SU-DHL-6 (cell line): ENCODE measurements around the gene TPM4.

Source experiments
- H2AFZ ChIP-seq: fragments of 200-600 bp; sonication (generic); 2 replicates; pipeline ENCODE4 v1.6.1; 2014; ENCODE audit warnings: low read depth, mild to moderate bottlenecking, moderate library complexity, mixed read lengths, antibody characterized with exemption, low read length; ENCODE audit not compliant: severe bottlenecking
- H3F3A ChIP-seq: fragments of 200-600 bp; shearing (Covaris generic); 2 replicates; pipeline ENCODE4 v1.6.0; 2016; ENCODE audit warnings: antibody characterized with exemption, mild to moderate bottlenecking; ENCODE audit not compliant: insufficient read depth
- H3K27ac ChIP-seq: fragments of 200-600 bp; sonication (generic); 2 replicates; pipeline ENCODE4 v1.5.1; 2016; ENCODE audit warnings: low read depth, mild to moderate bottlenecking, low read length, moderate library complexity, mixed read lengths
- H3K27me3 ChIP-seq: fragments of 200-600 bp; sonication (generic), shearing (Covaris generic); 2 replicates; pipeline ENCODE4 v1.6.0; 2014; ENCODE audit warnings: mild to moderate bottlenecking, low read length
- H3K36me3 ChIP-seq: fragments of 200-600 bp; sonication (generic); 2 replicates; pipeline ENCODE4 v1.6.1; 2014; ENCODE audit warnings: mild to moderate bottlenecking, low read length, mixed read lengths
- H3K4me2 ChIP-seq: fragments of 300-600, 200-600 bp; shearing (Covaris generic), sonication (generic); 2 replicates; pipeline ENCODE4 v1.6.0; 2014; ENCODE audit warnings: low read length, low read depth, mild to moderate bottlenecking; ENCODE audit not compliant: poor library complexity, severe bottlenecking
- H3K4me3 ChIP-seq: fragments of 200-600 bp; sonication (generic); 2 replicates; pipeline ENCODE4 v1.5.1; 2014; ENCODE audit warnings: antibody characterized with exemption, low read length, mild to moderate bottlenecking, mixed read lengths; ENCODE audit not compliant: insufficient read depth, poor library complexity, severe bottlenecking
- H3K79me2 ChIP-seq: fragments of 200-600 bp; sonication (generic); 2 replicates; pipeline ENCODE4 v1.6.1; 2014; ENCODE audit warnings: mild to moderate bottlenecking, low read length, moderate library complexity; ENCODE audit not compliant: insufficient read depth
- H3K9ac ChIP-seq: fragments of 200-600 bp; sonication (generic); 2 replicates; pipeline ENCODE4 v1.7.0; 2014; ENCODE audit warnings: mild to moderate bottlenecking, low read length
- H3K9me2 ChIP-seq: fragments of 200-600 bp; sonication (generic); replicated peaks from 2 replicates; pipeline ENCODE4 v1.6.1; 2014; ENCODE audit warnings: low read length; ENCODE audit not compliant: insufficient read depth
- H3K9me3 ChIP-seq: fragments of 200-600 bp; sonication (generic); 2 replicates; pipeline ENCODE4 v1.6.1; 2014; ENCODE audit warnings: low read length, mixed read lengths; ENCODE audit not compliant: insufficient read depth
- H4K20me1 ChIP-seq: fragments of 200-600 bp; sonication (generic); 2 replicates; pipeline ENCODE4 v1.6.1; 2014; ENCODE audit warnings: low read depth, mild to moderate bottlenecking, antibody characterized with exemption, low read length, moderate library complexity, mixed read lengths
- CTCF ChIP-seq: fragments of 200-600 bp; sonication (generic); IDR thresholded peaks from one replicate; pipeline ENCODE4 v1.5.1; 2017; ENCODE audit warnings: antibody characterized with exemption, mild to moderate bottlenecking, low read length, moderate library complexity; ENCODE audit not compliant: insufficient read depth, poor library complexity, severe bottlenecking
- EZH2phosphoT487 ChIP-seq: fragments of 200-600 bp; sonication (generic), shearing (Covaris generic); conservative IDR thresholded peaks from 2 replicates; pipeline ENCODE4 v1.6.1; 2018; ENCODE audit warnings: mild to moderate bottlenecking, antibody characterized with exemption, low read length, moderate library complexity, mixed read lengths

The TPM4 gene

GRCh38 chr19:16141043-16141442 is 64.7 kb downstream of the TPM4 start:
- Histone ChIP-seq H2AFZ (no peak overlapping the region), H3K9me2 (no peaks in the 10 kb centered on the region), H3K9me3 (no peaks in the 10 kb centered on the region), H3K4me2 (peak overlapping the region; percentile 21), H3K27me3 (no peaks in the 10 kb centered on the region), H3K9ac (no peak overlapping the region), H3F3A (peaks cover 49% of the 10 kb centered on the region), H3K4me3 (no peak overlapping the region), H4K20me1 (no peaks in the 10 kb centered on the region), H3K27ac (peak overlapping the region; percentile 94), H3K79me2 (peaks cover 22% of the 10 kb centered on the region), H3K36me3 (no peaks in the 10 kb centered on the region)
- no peak for TF ChIP-seq EZH2phosphoT487
- TF ChIP-seq CTCF = no peak

- H3K9me3 ChIP-seq = no peaks in the 10 kb centered on the region
- H3K79me2 ChIP-seq = peaks cover 33% of the 10 kb centered on the region
- H3K4me3 ChIP-seq = no peak overlapping the region
- no peak overlapping the region for H2AFZ ChIP-seq
- TF ChIP-seq CTCF (no peak), EZH2phosphoT487 (no peak)
- H3F3A ChIP-seq = peaks cover 55% of the 10 kb centered on the region
- H3K9ac ChIP-seq = no peak overlapping the region
- no peaks in the 10 kb centered on the region for H3K9me2 ChIP-seq
- no peaks in the 10 kb centered on the region for H4K20me1 ChIP-seq
- H3K4me2 ChIP-seq = peak overlapping the region; percentile 21
- no peaks in the 10 kb centered on the region for H3K27me3 ChIP-seq
- H3K36me3 ChIP-seq = no peaks in the 10 kb centered on the region
- peak overlapping the region; percentile 94 for H3K27ac ChIP-seq
Observed at GRCh38 chr19:16142032-16142580, 65.8 kb downstream of the TPM4 start.

DNA sequence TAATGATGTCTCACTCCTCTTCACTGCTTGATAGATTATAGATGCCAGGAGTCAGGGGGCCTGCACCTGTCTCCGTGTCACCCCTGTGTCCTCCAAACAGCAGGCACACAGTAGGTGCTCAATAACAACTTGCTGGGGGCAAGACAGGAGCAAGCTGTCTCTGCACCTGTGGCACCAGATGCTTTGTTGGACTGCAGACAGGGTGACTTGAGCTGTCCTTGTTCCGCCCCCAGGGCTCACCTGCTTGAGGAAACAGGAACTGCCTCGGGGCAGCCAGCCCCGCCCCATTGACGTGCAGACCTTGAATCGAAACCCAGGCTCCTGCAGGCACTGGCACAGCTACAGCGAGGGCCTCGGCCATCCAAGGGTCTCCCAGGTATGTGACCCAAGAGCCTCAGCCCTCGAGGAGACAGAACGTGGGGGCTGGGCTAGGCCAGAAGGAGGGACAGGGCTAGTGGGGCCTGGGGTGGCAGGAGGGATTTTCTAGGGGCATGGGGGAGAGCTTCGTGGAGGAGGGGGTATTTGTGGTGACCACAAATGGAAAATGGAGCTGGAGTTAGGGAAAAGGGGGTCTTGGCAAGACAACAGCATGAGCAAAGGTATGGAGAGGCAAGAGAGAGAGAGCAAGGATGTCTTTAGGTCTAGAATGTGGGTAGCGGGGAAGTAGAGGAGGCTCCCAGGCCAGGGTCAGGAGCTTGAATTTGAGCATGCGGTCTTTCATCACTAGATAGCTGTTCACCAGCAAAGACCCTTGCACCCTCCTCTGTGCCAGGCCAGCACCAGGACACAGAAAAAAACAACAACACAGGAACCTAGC is 67.3 kb downstream of the TPM4 start, which contains the start of gene HSH2D:
HSH2D (plus strand) TSS at position 287 of the 817 bp plus-strand sequence. CDS start 5,066 bp downstream, outside the sequence.
- H3K36me3 ChIP-seq = no peaks in the 10 kb centered on the region
- H3K9ac ChIP-seq = peak within 1 kb of the TSS; percentile 80
- peaks cover 60% of the 10 kb centered on the region for H3F3A ChIP-seq
- peak within 1 kb of the TSS; percentile 99 for H3K4me2 ChIP-seq
- peaks cover 43% of the 10 kb centered on the region for H3K79me2 ChIP-seq
- peak within 1 kb of the TSS; percentile 87 for H3K4me3 ChIP-seq
- peak within 1 kb of the TSS; percentile 94 for H3K27ac ChIP-seq
- no peak within 1 kb of the TSS for H2AFZ ChIP-seq
- TF ChIP-seq CTCF (no peak), EZH2phosphoT487 (no peak)
- H3K27me3 ChIP-seq = no peaks in the 10 kb centered on the region
- no peaks in the 10 kb centered on the region for H4K20me1 ChIP-seq
- H3K9me3 ChIP-seq = no peaks in the 10 kb centered on the region
- no peaks in the 10 kb centered on the region for H3K9me2 ChIP-seq
